Fibroblast of the aortic adventitia (primary cell): ENCODE data around the gene ZBTB24. TPM values are rescaled to one million over a fixed set of nuclear protein-coding genes. Genes with fewer than 3 reads are reported as not detected.

Experiments
- DNase-seq: peaks from one replicate; pipeline ENCODE4 v3.0.0-alpha.2; 2010; ENCODE audit warnings: low read depth
- H3K4me3 ChIP-seq: 2 replicates; pipeline ENCODE4 v1.5.1; 2011; ENCODE audit warnings: low read depth, mild to moderate bottlenecking, control low read depth, low read length, moderate library complexity
- CTCF ChIP-seq: IDR thresholded peaks from 2 replicates; pipeline ENCODE4 v1.5.1; 2011; ENCODE audit warnings: mild to moderate bottlenecking, low read length, control low read depth, inconsistent platforms; ENCODE audit not compliant: insufficient read depth
- total RNA-seq: library from RNA; depleted of rRNA; stranded (reverse); fragments of >200 nt; gene quantifications from 2 replicates; pipeline ENCODE4 v1.2.3, GENCODE V29; 2012; ENCODE audit warnings: low replicate concordance

Gene ZBTB24
- total RNA-seq, result 4.3 and 9.8 TPM in 2 replicates

DNA sequence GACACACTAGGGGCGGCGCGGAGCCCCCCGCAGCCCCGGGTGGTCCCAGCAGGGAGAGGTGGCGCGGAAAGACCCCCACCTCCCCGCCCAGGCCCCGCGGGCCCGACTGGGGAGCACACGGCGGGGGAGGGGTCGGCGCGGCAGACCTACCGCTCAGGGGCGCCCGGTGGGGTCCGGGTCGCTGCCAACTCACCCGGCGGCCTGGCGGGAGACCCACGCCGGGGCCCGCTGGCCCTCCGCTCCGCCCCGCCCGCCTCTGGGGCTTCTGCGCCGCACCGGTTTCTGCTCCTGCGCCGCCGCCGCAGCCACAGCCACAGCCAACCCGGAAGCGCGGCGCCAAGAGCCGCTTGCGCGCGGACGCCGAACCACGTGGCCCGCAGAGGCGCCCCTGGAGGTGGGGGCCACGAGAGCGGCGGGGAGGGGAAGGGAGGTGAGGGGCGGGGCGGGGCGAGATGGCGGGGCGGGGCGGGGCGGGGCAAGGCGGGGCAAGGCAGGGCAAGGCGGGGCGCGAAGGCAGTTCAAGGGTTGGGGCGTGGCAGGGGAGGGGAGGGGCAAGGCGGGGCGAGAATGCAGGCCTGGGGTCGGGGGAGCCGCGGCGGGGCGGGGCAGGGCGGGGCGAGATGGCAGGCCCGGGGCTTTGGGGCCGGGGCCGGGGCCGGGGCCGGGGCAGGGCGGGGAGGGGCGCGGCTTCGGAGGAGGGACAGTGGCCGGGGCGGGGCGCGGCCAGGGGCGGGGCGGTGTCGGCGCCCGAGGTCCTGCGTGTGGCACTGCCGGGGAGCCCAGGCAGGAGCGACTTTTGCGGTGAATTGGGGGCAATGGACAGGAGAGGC is at the start of gene ZBTB24:
ZBTB24 (minus strand) TSS at position 315 of the 830 bp plus-strand sequence. CDS start 1,193 bp downstream, outside the sequence.
- TF ChIP-seq CTCF, result no peak
- peak within 1 kb of the TSS; percentile 80 for H3K4me3 ChIP-seq
- peak; percentile 80 for DNase-seq

DNA sequence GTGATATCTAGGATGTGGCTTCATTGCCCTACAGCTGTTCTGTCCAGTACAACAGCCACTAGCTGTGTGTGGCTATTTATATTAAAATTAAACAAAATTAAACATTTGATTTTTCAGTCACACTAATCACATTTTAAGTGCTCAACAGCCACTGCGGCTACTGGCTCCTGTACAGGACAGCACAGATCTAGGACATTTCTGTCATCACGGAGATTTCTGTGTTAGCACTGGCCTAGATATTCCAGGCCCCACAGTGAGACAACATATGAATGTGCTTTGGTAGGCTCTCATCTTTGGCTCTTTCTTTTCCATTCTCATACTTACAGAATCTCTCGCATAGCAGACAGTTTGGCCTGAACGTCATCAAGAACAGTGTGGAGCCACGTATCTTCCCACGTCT is 48.4 kb upstream of the ZBTB24 start:
- no peak for DNase-seq
- no peak for TF ChIP-seq CTCF
- no peak overlapping the region for H3K4me3 ChIP-seq

DNA sequence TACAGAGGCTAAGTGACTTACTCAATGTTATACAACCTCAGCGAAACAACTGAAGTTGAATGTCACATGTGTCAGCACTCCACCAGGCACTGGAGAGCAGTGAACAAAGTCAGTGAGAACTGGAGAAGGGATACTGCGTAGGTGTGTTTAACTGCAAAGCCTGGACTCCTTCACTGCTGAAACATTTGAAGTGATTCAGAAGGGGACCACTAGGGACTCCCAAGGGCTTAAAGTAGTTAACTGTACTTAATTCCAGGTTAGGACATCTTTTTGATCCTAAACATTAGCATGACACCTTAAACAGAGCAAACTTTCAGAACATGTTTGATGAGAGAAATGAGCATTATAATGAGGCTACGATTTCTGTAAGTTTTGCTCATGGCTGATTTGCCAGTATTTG is 45.0 kb upstream of the ZBTB24 start:
- TF ChIP-seq CTCF, result peak; percentile 44
- H3K4me3 ChIP-seq, result no peak overlapping the region
- no peak for DNase-seq

- peak; percentile 87 for DNase-seq
- peak; percentile 57 for TF ChIP-seq CTCF
- no peak overlapping the region for H3K4me3 ChIP-seq
Measured at GRCh38 chr6:109526905-109527628, 44.0 kb upstream of the ZBTB24 start.

DNA sequence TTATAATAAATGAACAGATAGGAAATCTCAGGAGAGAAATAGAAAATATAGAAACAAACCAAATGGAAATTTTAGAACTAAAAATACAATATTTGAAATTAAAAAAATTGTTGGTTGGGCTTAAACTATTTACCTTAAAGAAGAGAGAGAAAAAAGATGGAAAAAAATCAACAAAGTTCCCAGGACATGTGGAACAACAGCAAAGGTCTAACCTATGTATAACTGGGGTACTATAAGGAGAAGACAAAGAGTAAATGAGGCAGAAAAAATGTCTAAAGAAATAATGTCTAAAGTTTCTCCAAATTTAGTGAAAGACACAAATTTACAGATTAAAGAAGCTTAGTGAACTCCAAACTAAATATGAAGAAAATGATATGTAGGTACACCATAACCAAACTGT is 41.1 kb upstream of the ZBTB24 start:
- no peak for TF ChIP-seq CTCF
- H3K4me3 ChIP-seq, result no peak overlapping the region
- no peak for DNase-seq

- DNase-seq, result peak; percentile 95
- TF ChIP-seq CTCF, result no peak
- H3K4me3 ChIP-seq, result no peak overlapping the region
Measured at GRCh38 chr6:109523478-109523877, 40.5 kb upstream of the ZBTB24 start.
